Inferior parietal cortex (tissue), 1 donor: ENCODE data around the gene ZMYND10.

Source experiments
- DNase-seq: peaks from one replicate; pipeline ENCODE4 v3.0.0-alpha.2; 2016; ENCODE audit errors: extremely low spot score

The ZMYND10 gene

GRCh38 chr3:50370594-50370993 is 25.1 kb upstream of the ZMYND10 start:
- DNase-seq: peak; percentile 59

GRCh38 chr3:50369012-50369670 is 23.6 kb upstream of the ZMYND10 start:
- DNase-seq: no peak

GRCh38 chr3:50365842-50366220 is 20.3 kb upstream of the ZMYND10 start:
- DNase-seq: no peak

- peak; percentile 30 for DNase-seq
Measured at GRCh38 chr3:50365080-50365841, 19.7 kb upstream of the ZMYND10 start.

GRCh38 chr3:50364573-50365079 is 19.1 kb upstream of the ZMYND10 start:
- no peak for DNase-seq

- DNase-seq: no peak
Measured at GRCh38 chr3:50359760-50360110, 14.2 kb upstream of the ZMYND10 start.

GRCh38 chr3:50358911-50359759 is 13.6 kb upstream of the ZMYND10 start, which contains the start of gene TMEM115:
Gene TMEM115 (minus strand): TSS chr3:50359521. CDS start chr3:50359063, 458 bp downstream.
- DNase-seq: peak; percentile 99

- no peak for DNase-seq
Measured at GRCh38 chr3:50358355-50358910, 12.9 kb upstream of the ZMYND10 start.

GRCh38 chr3:50357481-50357880 is 11.9 kb upstream of the ZMYND10 start:
- DNase-seq: no peak

- no peak for DNase-seq
Measured at GRCh38 chr3:50356553-50356952, 11.0 kb upstream of the ZMYND10 start.

- DNase-seq: no peak
Measured at GRCh38 chr3:50355829-50356552, 10.5 kb upstream of the ZMYND10 start.

- no peak for DNase-seq
Measured at GRCh38 chr3:50354850-50355249, 9.3 kb upstream of the ZMYND10 start.

- no peak for DNase-seq
Measured at GRCh38 chr3:50354186-50354764, 8.7 kb upstream of the ZMYND10 start.

GRCh38 chr3:50353245-50354004 is 7.9 kb upstream of the ZMYND10 start:
- no peak for DNase-seq

GRCh38 chr3:50352781-50353180 is 7.2 kb upstream of the ZMYND10 start:
- no peak for DNase-seq

- DNase-seq: no peak
Measured at GRCh38 chr3:50351323-50351697, 5.8 kb upstream of the ZMYND10 start.

GRCh38 chr3:50350527-50351322 is 5.2 kb upstream of the ZMYND10 start, which contains the start of the genes CYB561D2 and NPRL2:
Gene CYB561D2 (plus strand): TSS chr3:50350862. CDS start chr3:50351434, 572 bp downstream.
Gene NPRL2 (minus strand): TSS chr3:50350775. CDS start chr3:50350652, 123 bp downstream.
- DNase-seq: peak; percentile 94

- DNase-seq: no peak
Measured at GRCh38 chr3:50350213-50350526, 4.6 kb upstream of the ZMYND10 start.

- peak; percentile 75 for DNase-seq
Measured at GRCh38 chr3:50347187-50347813, 1.8 kb upstream of the ZMYND10 start.
